HepG2 (cell line): Measurements from ENCODE around the gene DYDC2. TPM values are rescaled to one million over a fixed set of nuclear protein-coding genes. Genes with fewer than 3 reads are reported as not detected.
A peak's percentile ranks its signal among the peaks of the same experiment; 100 is the strongest.

Experiments used
- CHD2 ChIP-seq: IDR thresholded peaks from 2 replicates; pipeline ENCODE4 v1.6.1; 2011; ENCODE audit warnings: low read depth, low read length, improper control_type of control experiment
- FOXP1 ChIP-seq, 2 experiments: fragments of 450-650 bp in 1 of 2; IDR thresholded peaks; 2 replicates each; pipeline ENCODE4 v1.6.1; 2017 to 2018; ENCODE audit warnings: antibody characterized with exemption in 1 of 2
- GATAD2A ChIP-seq: IDR thresholded peaks from 2 replicates; pipeline ENCODE4 v1.6.1; 2016
- ZNF292 ChIP-seq: sonication (generic); formaldehyde crosslinking; IDR thresholded peaks from 2 replicates; pipeline ENCODE4 v1.8.1; 2022; ENCODE audit warnings: mild to moderate bottlenecking, low read depth, missing genetic modification reagents, borderline replicate concordance
- ZNF430 ChIP-seq: sonication (generic); formaldehyde crosslinking; IDR thresholded peaks from 2 replicates; pipeline ENCODE4 v1.9.0; 2021; ENCODE audit warnings: mild to moderate bottlenecking, missing genetic modification reagents
- polyA plus RNA-seq, 8 experiments: library from polyadenylated mRNA; depleted of rRNA in 3 of 8; stranded (reverse) in 7 of 8; unstranded in 1 of 8; fragments of >200 nt; fragmentation: Illumina TruSeq in 4 of 8; extraction: Trizol in 4 of 8; gene quantifications; 2 replicates each; pipeline versions ENCODE4 v1.2.1 to v1.2.3, GENCODE V29; 2011 to 2016; ENCODE audit warnings: low read depth in 4 of 8, missing spikeins in 1 of 8, mixed read lengths in 1 of 8; ENCODE audit not compliant: insufficient read depth in 1 of 8
- total RNA-seq, 5 experiments: library from RNA; depleted of rRNA; stranded (reverse); fragments of >200 nt; fragmentation: Illumina TruSeq; extraction: Trizol; gene quantifications; 2 replicates each; pipeline ENCODE4 v1.2.3, GENCODE V29; 2016; ENCODE audit warnings: low read depth in 1 of 5
- TF ChIP-seq, protein P1 (sequence below): sonication (generic); formaldehyde crosslinking; IDR thresholded peaks from 2 replicates; pipeline ENCODE4 v1.4.0; 2020; ENCODE audit warnings: low read depth, missing genetic modification reagents
- TF ChIP-seq, protein P2 (sequence below), 2 experiments: IDR thresholded peaks; 2 replicates each; pipeline ENCODE4 v1.6.1; 2011 to 2012; ENCODE audit warnings: low read length in 2 of 2, borderline replicate concordance in 1 of 2, low read depth in 1 of 2, mild to moderate bottlenecking in 1 of 2, moderate library complexity in 1 of 2
- TF ChIP-seq, protein P3 (sequence below): sonication (generic); formaldehyde crosslinking; IDR thresholded peaks from 2 replicates; pipeline ENCODE4 v1.4.0; 2020; ENCODE audit warnings: low read depth, mild to moderate bottlenecking, missing genetic modification reagents

The DYDC2 gene
- total and polyA plus RNA-seq, 2 of the 13 experiments (the other 11 are each of a cell fraction or from before 2014, with no cell fraction given): 0.98 to 2.3 TPM

DNA sequence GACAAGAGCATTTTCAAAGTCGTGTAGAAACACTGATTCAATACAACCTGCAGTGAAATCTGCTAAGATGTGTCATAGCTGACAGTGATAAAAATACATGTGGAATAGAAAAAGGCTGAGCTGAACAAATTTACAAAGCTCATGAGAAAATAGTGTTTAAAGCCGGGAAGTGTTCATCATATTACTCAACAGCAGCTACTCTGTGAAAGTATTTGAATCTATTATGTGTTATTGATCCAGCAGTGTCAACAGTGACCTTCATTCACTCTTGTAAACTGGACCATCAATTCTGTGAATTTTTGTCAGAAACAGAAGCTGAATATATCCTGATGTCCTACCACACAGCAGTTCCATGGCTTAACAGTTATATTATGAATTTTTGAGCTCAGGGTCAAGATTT is 11.7 kb upstream of the DYDC2 start (continued):
- TF ChIP-seq, protein P1, sequence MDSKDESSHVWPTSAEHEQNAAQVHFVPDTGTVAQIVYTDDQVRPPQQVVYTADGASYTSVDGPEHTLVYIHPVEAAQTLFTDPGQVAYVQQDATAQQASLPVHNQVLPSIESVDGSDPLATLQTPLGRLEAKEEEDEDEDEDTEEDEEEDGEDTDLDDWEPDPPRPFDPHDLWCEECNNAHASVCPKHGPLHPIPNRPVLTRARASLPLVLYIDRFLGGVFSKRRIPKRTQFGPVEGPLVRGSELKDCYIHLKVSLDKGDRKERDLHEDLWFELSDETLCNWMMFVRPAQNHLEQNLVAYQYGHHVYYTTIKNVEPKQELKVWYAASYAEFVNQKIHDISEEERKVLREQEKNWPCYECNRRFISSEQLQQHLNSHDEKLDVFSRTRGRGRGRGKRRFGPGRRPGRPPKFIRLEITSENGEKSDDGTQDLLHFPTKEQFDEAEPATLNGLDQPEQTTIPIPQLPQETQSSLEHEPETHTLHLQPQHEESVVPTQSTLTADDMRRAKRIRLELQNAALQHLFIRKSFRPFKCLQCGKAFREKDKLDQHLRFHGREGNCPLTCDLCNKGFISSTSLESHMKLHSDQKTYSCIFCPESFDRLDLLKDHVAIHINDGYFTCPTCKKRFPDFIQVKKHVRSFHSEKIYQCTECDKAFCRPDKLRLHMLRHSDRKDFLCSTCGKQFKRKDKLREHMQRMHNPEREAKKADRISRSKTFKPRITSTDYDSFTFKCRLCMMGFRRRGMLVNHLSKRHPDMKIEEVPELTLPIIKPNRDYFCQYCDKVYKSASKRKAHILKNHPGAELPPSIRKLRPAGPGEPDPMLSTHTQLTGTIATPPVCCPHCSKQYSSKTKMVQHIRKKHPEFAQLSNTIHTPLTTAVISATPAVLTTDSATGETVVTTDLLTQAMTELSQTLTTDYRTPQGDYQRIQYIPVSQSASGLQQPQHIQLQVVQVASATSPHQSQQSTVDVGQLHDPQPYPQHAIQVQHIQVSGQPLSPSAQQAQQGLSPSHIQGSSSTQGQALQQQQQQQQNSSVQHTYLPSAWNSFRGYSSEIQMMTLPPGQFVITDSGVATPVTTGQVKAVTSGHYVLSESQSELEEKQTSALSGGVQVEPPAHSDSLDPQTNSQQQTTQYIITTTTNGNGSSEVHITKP (CRISPR knock-in tag): no peak
- TF ChIP-seq, protein P2, sequence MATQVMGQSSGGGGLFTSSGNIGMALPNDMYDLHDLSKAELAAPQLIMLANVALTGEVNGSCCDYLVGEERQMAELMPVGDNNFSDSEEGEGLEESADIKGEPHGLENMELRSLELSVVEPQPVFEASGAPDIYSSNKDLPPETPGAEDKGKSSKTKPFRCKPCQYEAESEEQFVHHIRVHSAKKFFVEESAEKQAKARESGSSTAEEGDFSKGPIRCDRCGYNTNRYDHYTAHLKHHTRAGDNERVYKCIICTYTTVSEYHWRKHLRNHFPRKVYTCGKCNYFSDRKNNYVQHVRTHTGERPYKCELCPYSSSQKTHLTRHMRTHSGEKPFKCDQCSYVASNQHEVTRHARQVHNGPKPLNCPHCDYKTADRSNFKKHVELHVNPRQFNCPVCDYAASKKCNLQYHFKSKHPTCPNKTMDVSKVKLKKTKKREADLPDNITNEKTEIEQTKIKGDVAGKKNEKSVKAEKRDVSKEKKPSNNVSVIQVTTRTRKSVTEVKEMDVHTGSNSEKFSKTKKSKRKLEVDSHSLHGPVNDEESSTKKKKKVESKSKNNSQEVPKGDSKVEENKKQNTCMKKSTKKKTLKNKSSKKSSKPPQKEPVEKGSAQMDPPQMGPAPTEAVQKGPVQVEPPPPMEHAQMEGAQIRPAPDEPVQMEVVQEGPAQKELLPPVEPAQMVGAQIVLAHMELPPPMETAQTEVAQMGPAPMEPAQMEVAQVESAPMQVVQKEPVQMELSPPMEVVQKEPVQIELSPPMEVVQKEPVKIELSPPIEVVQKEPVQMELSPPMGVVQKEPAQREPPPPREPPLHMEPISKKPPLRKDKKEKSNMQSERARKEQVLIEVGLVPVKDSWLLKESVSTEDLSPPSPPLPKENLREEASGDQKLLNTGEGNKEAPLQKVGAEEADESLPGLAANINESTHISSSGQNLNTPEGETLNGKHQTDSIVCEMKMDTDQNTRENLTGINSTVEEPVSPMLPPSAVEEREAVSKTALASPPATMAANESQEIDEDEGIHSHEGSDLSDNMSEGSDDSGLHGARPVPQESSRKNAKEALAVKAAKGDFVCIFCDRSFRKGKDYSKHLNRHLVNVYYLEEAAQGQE (IDR thresholded peaks at IDR 0.05; ENCODE audit: borderline replicate concordance in 1 of 2, low read depth in 1 of 2, low read length in 2 of 2): no peak
- TF ChIP-seq ZNF292 (0 out of 2 replicates have a peak, but pooled peaks have one; percentile 43), ZNF430 (CRISPR knock-in tag) (no peak), GATAD2A (CRISPR knock-in tag) (peak; percentile 71), CHD2 (no peak), FOXP1 (IDR thresholded peaks at IDR 0.05) (no peak), FOXP1 (CRISPR knock-in tag; IDR thresholded peaks at IDR 0.05) (0 out of 2 replicates have a peak, but pooled peaks have one; percentile 34)
- TF ChIP-seq, protein P3, sequence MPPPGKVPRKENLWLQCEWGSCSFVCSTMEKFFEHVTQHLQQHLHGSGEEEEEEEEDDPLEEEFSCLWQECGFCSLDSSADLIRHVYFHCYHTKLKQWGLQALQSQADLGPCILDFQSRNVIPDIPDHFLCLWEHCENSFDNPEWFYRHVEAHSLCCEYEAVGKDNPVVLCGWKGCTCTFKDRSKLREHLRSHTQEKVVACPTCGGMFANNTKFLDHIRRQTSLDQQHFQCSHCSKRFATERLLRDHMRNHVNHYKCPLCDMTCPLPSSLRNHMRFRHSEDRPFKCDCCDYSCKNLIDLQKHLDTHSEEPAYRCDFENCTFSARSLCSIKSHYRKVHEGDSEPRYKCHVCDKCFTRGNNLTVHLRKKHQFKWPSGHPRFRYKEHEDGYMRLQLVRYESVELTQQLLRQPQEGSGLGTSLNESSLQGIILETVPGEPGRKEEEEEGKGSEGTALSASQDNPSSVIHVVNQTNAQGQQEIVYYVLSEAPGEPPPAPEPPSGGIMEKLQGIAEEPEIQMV (CRISPR knock-in tag): no peak
- TF ChIP-seq, all 625 proteins: peak for 12
